NCI-H1694 (cell line): ENCODE data around the gene LRRC17.
A peak's percentile ranks its signal among the peaks of the same experiment; 100 is the strongest.

Source experiments
- DNase-seq: peaks from one replicate; lab custom pipeline; 2025; lab: John Stamatoyannopoulos, UW

The LRRC17 gene

DNA sequence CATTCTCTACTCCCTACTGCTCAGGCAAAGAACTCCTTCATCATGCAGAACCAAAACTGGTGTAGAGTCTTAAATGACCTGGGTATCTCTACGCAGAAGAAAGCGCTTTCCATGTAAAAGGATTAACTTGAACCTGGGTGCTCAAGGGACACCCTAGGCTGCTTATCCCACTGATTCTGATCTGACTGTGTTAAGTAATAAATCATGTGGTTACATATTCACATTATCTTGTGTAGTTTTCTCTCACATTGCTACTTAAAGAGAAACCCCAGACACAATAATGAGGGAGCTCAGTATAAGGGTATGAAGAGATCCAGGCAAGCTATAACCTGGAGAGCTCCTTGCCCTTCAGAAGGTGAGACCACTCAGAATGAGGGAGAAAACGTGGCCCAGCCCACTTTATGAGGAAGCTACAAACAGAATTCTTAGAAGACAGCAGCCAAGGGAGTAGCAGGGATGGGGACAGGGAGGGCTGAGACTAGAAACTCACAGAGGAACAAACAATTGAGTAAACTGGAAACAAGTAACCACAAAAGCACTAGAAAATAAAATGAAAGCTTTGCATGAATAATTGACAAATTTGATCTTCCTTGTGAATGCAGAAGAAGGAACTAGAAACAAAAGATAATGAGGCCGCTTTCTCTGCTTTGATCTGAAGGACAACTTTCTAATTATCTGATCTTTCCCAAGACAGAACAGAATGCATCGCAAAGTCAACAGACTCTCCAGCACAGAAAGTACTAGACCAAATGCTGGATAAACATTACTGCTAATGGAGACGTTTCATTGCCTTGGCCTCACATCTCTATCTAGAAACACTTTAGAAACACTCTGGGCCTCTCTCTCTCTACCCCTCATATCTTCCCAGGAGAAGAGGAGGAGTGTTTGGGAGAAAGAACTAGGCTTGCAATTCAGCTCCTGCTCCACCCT lies 76.1 kb downstream of the LRRC17 start:
- DNase-seq = no peak

- no peak for DNase-seq
Measured at GRCh38 chr7:102990642-102991041, 77.8 kb downstream of the LRRC17 start.

GRCh38 chr7:102991077-102991539 lies 78.3 kb downstream of the LRRC17 start:
- no peak for DNase-seq

DNA sequence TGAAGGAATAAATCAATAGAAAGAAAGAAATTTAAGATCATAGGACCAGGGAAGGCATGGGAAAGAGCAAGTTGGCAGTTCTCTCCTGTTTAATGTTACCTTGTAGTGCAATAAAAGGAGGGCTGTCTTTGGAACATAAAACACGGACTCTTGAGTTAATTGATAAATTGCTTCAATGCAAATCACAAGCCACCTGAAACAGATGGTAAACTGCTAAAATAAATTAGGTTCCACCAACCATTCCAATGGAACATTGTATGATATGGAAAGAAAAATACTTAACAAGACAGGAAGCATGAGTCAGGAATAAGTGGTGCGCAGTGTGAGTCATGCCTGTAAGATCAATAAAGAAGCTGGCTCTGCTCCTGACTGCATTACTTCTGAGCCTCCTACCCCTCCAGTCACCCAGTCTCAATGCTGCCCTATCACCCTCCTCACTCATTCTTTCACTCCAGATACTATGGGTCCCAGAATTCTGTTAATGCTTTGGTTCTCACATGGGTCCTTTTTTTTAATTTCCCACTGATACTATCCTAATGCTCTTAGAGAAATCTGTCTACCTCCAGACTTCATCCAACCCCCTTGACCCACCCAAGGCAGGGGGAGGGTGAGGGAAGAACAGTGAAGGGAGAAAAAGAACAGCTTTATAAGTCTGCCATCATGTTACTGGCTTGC lies 78.9 kb downstream of the LRRC17 start:
- no peak for DNase-seq

- DNase-seq = no peak
Measured at GRCh38 chr7:102992509-102992937, 79.7 kb downstream of the LRRC17 start.

GRCh38 chr7:102992938-102993717 lies 80.3 kb downstream of the LRRC17 start:
- DNase-seq = peak; percentile 1

- DNase-seq = no peak
Measured at GRCh38 chr7:102993718-102994029, 80.9 kb downstream of the LRRC17 start.

GRCh38 chr7:102994567-102994966 lies 81.8 kb downstream of the LRRC17 start:
- no peak for DNase-seq
